ENCODE data around the gene UGT1A8.
"Not testable (repeated sequence)": the region's sequence is repeated elsewhere in the genome, so short reads cannot be mapped to it uniquely, and the experiment has no call there.

Gene UGT1A8

DNA sequence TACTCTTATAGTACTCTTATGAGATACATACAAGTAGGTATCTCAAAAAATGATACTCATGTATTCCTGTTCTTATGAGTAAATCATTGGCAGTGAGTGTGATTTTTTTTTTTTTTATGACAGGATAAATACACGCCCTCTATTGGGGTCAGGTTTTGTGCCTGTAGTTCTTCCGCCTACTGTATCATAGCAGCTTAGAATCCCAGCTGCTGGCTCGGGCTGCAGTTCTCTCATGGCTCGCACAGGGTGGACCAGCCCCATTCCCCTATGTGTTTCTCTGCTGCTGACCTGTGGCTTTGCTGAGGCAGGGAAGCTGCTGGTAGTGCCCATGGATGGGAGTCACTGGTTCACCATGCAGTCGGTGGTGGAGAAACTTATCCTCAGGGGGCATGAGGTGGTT lies at the start of gene UGT1A8:
Gene UGT1A8, plus strand, starts transcription at position 158 of the 400 bp plus-strand sequence. Its CDS starts 75 bp downstream, at position 233.
- H3K4me1 Mint-ChIP-seq, H3K9me3 Mint-ChIP-seq, CTCF ChIA-PET: not testable (repeated sequence)

DNA sequence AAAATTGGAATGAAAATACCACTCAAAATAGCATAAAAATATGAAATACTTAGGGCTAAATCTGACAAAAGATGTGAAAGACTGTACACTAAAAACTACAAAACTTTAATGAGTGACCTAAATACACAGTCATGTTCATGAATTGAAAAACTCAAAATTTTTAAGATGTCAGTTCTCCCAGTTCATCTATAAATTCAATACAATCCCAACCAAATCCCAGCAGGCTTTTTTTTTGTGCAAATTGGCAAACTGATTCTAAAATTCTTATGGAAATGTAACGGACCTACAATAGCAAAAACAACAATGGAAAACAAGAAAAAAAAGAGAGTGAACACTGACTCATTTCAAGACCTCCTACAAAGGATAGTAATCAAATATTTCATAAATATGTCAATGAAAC lies 46.4 kb upstream of the UGT1A8 start:
- CTCF ChIA-PET: no interaction called here
- Mint-ChIP-seq H3K9me3 (no peaks in the 10 kb centered on the region), H3K4me1 (peaks cover under 1% of the 10 kb centered on the region), H3K27me3 (peaks cover 44% of the 10 kb centered on the region), H3K36me3 (no peaks in the 10 kb centered on the region), H3K27ac (no peak overlapping the region), H3K4me3 (no peak overlapping the region)
- no peak for DNase-seq

More for the DNA sequence above, at the start of gene UGT1A8:
- not testable (repeated sequence) for H3K4me3 Mint-ChIP-seq, DNase-seq, H3K27ac Mint-ChIP-seq, H3K36me3 Mint-ChIP-seq
- peaks cover 18% of the 10 kb centered on the region for H3K27me3 Mint-ChIP-seq

DNA sequence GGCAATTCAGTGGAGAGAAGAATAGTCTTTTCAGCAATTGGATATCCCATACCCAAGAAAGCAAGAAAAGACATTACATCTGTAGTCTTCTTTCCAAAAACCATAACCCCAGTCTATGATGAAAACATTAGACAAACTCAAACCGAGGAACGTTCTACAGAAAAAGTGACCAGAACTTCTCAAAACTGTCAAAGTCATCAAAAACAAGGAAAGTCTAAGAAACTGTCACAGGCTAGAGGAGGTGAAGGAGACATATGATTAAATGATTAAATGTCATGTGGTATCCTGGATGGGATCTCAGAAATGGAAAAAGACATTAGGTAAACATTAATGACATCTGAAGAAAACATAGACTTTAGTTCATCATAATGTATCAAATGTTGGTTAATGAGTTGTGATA lies 46.0 kb upstream of the UGT1A8 start:
- CTCF ChIA-PET: no interaction called here
- Mint-ChIP-seq H3K27ac (no peak overlapping the region), H3K9me3 (no peaks in the 10 kb centered on the region), H3K36me3 (no peaks in the 10 kb centered on the region), H3K4me1 (no peaks in the 10 kb centered on the region), H3K4me3 (no peak overlapping the region), H3K27me3 (peaks cover 44% of the 10 kb centered on the region)
- DNase-seq: no peak

DNA sequence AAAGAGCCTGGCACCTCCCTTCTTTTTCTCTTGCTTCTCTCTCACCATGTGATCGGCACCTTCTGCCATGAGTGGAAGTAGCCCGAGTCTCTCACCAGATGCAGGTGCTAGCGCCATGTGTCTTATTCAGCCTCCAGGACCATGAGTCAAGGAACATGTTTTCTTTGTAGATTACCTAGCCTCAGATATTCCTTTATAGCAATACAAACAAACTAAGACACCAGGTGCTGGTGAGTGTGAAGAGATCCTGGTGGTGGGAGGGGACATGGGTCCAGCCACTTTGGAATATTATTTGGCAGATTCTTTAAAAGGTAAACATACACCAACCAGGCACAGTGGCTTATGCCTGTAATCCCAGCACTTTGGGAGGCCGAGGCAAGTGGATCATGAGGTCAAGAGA lies 45.0 kb upstream of the UGT1A8 start:
- Mint-ChIP-seq H3K4me1 (no peaks in the 10 kb centered on the region), H3K9me3 (no peaks in the 10 kb centered on the region), H3K27me3 (peaks cover 42% of the 10 kb centered on the region), H3K36me3 (no peaks in the 10 kb centered on the region), H3K4me3 (no peak overlapping the region), H3K27ac (no peak overlapping the region)
- no peak for DNase-seq
- CTCF ChIA-PET: no interaction called here

DNA sequence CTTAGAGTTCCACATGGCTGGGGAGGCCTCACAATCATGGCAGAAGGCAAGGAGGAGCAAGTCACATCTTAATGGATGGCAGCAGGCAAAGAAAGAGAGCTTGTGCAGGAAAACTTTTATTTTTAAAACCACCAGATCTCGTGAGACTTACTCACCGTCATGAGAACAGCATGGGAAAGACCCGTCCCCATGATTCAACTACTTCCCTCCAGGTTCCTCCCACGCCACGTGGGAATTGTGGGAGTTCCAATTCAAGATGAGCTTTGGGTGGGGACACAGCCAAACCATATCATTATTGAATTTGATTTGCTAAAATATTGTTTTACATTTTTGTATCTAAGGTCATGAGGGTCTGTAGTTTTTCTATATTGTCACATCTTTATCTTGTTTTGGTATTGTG lies 40.1 kb upstream of the UGT1A8 start:
- not testable (repeated sequence) for H3K36me3 Mint-ChIP-seq

DNA sequence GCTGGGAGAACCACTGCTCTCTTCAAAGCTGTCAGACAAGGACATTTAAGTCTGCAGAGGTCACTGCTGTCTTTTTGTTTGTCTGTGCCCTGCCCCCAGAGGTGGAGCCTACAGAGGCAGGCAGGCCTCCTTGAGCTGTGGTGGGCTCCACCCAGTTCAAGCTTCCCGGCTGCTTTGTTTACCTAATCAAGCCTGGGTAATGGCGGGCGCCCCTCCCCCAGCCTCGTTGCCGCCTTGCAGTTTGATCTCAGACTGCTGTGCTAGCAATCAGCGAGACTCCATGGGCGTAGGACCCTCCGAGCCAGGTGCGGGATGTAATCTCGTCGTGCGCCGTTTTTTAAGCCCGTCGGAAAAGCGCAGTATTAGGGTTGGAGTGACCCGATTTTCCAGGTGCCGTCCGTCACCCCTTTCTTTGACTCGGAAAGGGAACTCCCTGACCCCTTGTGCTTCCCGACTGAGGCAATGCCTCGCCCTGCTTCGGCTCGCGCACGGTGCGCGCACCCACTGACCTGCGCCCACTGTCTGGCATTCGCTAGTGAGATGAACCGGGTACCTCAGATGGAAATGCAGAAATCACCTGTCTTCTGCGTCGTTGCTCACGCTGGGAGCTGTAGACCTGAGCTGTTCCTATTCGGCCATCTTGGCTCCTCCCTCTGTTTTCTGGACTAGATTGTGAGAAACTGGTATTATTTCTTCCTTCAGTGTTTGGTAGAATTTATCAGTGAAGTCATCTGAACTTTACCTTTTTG lies 34.0 kb upstream of the UGT1A8 start:
- not testable (repeated sequence) for H3K27ac Mint-ChIP-seq, H3K4me3 Mint-ChIP-seq, H3K4me1 Mint-ChIP-seq, H3K9me3 Mint-ChIP-seq, DNase-seq, H3K36me3 Mint-ChIP-seq
- peaks cover 15% of the 10 kb centered on the region for H3K27me3 Mint-ChIP-seq
- CTCF ChIA-PET: interaction anchor here (1.1 kb wide), 1 partner anchor 28 kb away, joined by 3 read pairs; no protein-coding TSS in a partner anchor

More for the DNA sequence above, 40.1 kb upstream of the UGT1A8 start:
- H3K9me3 Mint-ChIP-seq, DNase-seq, CTCF ChIA-PET, H3K27ac Mint-ChIP-seq, H3K4me1 Mint-ChIP-seq, H3K4me3 Mint-ChIP-seq: not testable (repeated sequence)
- H3K27me3 Mint-ChIP-seq: peaks cover 16% of the 10 kb centered on the region

DNA sequence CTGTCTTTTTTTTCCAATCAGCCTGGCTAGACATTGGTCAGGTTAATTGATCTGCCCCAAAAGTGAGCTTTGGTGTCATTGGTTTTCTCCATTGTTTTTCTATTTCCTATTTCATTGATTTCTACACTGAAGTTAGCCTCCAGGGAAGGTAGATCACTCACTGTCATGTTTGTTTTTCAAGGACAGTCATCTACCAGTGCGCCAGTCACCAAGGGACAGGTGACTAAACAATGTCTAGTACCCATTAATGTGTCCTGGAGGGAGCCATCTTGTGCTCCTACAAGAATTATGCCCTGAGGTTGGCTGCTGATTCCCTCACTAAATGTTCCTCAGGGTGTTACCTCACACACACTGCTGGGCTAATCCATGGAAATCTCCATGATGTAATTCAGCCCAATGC lies 33.2 kb upstream of the UGT1A8 start:
- DNase-seq: no peak
- H3K36me3 Mint-ChIP-seq: no peaks in the 10 kb centered on the region
- H3K4me1 Mint-ChIP-seq: no peaks in the 10 kb centered on the region
- no peaks in the 10 kb centered on the region for H3K9me3 Mint-ChIP-seq
- no peak overlapping the region for H3K27ac Mint-ChIP-seq
- CTCF ChIA-PET: interaction anchor here (1.1 kb wide), 1 partner anchor 27 kb away, joined by 3 read pairs; no protein-coding TSS in a partner anchor
- H3K27me3 Mint-ChIP-seq: peaks cover 15% of the 10 kb centered on the region
- H3K4me3 Mint-ChIP-seq: no peak overlapping the region

DNA sequence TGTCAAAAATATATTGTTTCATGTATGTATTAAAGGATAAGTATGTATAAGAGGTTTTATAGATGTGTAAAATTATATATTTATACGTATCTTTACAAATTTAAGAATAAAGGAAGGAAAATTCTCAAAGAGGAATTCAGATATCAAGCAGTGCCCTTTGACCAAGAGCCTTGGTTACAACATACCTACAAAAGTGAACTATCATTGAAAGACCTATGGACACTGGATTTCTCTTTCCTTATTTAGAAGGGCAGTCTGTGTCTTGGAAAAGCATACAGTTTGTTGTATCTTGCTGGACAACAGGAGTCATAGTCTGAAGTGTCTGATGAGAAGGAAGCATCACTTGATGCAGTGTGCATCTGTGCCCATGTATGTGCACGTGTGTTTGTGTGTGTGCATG lies 29.0 kb upstream of the UGT1A8 start:
- Mint-ChIP-seq H3K9me3 (no peaks in the 10 kb centered on the region), H3K36me3 (no peaks in the 10 kb centered on the region), H3K27me3 (peaks cover 8% of the 10 kb centered on the region), H3K4me3 (no peak overlapping the region), H3K27ac (no peak overlapping the region), H3K4me1 (no peaks in the 10 kb centered on the region)
- no peak for DNase-seq
- CTCF ChIA-PET: no interaction called here

DNA sequence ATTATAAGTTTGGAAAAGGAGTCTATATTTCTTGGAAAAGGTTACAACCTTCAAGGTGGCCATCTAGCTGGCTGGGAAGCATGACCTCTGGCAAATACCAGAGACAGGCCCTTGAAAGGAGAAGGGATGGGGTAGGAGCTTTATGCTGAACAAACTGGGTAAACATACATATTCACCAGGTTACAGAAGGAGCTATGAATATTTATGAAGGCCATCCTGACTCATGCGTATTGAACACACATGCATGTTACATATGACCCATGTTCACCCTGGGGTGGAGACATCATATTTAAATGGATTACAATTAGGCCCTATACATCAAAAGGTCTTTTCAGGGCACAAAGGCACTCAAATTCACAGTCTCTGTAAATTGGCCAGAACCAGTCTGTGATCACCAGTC lies 24.7 kb upstream of the UGT1A8 start:
- H3K4me3 Mint-ChIP-seq, H3K36me3 Mint-ChIP-seq, H3K27me3 Mint-ChIP-seq, H3K9me3 Mint-ChIP-seq, H3K4me1 Mint-ChIP-seq, H3K27ac Mint-ChIP-seq, DNase-seq, CTCF ChIA-PET: not testable (repeated sequence)

DNA sequence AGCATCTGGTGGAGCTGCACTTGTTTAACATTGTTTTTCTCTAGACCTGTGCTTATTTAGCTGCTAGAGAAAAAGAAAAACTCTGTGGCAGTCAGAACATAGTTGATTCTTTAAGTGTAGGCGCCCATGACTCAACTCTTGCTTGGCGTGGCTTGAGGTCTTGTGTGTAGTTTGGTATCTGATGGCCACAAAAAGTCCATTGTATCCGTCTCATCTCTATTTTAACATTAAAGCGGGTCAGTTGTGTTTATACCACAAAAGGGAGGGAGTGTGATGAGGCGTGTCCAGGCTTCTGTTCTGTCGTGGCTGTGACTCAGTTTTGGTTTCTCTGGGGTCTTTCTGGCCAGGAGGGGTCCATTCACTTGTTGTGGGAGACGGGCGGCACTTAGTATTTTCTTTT lies 24.2 kb upstream of the UGT1A8 start:
- CTCF ChIA-PET: no interaction called here
- no peak for DNase-seq
- H3K27ac Mint-ChIP-seq: no peak overlapping the region
- peaks cover 4% of the 10 kb centered on the region for H3K27me3 Mint-ChIP-seq
- H3K4me1 Mint-ChIP-seq: no peaks in the 10 kb centered on the region
- no peaks in the 10 kb centered on the region for H3K36me3 Mint-ChIP-seq
- no peaks in the 10 kb centered on the region for H3K9me3 Mint-ChIP-seq
- no peak overlapping the region for H3K4me3 Mint-ChIP-seq

DNA sequence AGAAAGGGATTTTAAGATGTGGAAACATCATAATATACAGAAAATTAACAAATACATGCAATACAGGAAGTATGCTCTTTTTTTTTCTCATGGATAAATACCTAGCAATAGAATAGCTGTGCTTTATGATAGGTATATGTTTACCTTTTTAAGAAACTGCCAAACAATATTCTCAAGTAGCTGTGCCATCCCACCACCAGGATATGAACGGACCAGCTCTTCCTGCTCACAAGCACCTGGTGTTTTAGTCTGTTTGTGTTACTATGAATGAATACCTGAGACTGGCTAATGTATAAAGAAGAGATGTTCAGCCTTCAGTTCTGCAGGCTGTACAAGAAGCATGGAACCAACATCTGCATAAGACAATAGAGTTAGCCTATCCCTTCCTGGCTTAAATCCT lies 19.9 kb upstream of the UGT1A8 start:
- DNase-seq: no peak
- H3K36me3 Mint-ChIP-seq: no peaks in the 10 kb centered on the region
- CTCF ChIA-PET: no interaction called here
- no peaks in the 10 kb centered on the region for H3K9me3 Mint-ChIP-seq
- H3K27me3 Mint-ChIP-seq: peaks cover 12% of the 10 kb centered on the region
- H3K4me1 Mint-ChIP-seq: no peaks in the 10 kb centered on the region
- H3K27ac Mint-ChIP-seq: no peak overlapping the region
- H3K4me3 Mint-ChIP-seq: no peak overlapping the region

DNA sequence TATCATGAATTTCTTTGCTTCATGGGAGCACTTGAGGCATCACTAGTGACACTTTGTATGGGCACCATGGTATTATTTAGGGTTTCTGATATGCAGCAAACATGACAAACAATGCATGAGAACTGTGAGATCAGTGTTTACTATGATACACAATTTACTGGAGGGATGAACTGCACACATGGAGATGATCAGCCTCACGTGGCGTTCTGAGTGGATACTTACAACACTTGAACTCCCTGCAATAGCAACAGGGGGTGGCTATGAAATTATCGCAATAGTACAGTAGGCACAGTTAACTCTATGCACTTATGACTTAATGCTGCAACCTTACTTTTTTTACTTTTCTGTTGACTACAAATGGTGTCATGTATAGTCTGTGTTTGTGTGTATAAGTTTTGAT lies 18.5 kb upstream of the UGT1A8 start:
- Mint-ChIP-seq H3K36me3 (no peaks in the 10 kb centered on the region), H3K27ac (no peak overlapping the region), H3K4me1 (no peaks in the 10 kb centered on the region), H3K9me3 (no peaks in the 10 kb centered on the region), H3K27me3 (peaks cover 17% of the 10 kb centered on the region), H3K4me3 (no peak overlapping the region)
- no peak for DNase-seq
- CTCF ChIA-PET: no interaction called here

DNA sequence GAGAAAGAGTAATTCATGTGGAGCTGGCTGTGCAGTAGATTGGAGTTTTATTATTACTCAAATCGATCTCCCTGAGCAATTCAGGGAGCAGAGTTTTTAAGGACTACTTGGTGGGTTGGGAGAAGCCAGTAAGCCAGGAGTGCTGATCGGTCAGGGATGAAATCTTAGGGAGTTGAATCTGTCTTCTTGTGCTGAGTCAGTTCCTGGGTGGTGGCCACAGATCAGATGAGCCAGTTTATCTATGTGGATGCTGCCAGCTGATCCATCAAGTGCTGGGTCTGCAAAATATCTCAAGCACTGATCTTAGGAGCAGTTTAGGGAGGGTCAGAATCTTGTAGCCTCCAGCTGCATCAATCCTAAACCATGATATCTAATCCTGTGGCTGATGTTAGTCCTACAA lies 17.0 kb upstream of the UGT1A8 start:
- H3K27ac Mint-ChIP-seq: no peak overlapping the region
- H3K27me3 Mint-ChIP-seq: peaks cover 20% of the 10 kb centered on the region
- CTCF ChIA-PET: no interaction called here
- no peak overlapping the region for H3K4me3 Mint-ChIP-seq
- no peak for DNase-seq
- no peaks in the 10 kb centered on the region for H3K36me3 Mint-ChIP-seq
- H3K4me1 Mint-ChIP-seq: no peaks in the 10 kb centered on the region
- no peaks in the 10 kb centered on the region for H3K9me3 Mint-ChIP-seq

DNA sequence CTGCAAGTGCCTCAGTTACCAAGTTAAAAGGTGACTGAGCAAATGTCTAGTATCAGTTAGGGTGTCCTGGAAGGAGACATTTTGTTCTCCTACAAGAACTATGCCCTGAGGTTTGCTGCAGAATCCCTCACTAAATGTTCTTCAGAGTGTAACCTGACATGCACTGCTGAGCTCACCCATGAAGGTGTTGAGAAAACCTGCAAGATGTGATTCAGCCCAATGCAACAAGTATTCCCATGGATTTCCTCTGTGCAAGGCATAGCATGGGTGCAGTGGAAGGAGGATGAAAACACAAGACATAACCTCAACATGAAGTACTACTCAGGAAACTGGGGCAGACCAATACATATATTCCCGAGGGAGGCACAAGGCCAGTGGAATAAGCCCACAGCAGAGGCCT lies 15.4 kb upstream of the UGT1A8 start:
- H3K27me3 Mint-ChIP-seq: peaks cover 20% of the 10 kb centered on the region
- no peak overlapping the region for H3K4me3 Mint-ChIP-seq
- H3K4me1 Mint-ChIP-seq: no peaks in the 10 kb centered on the region
- H3K36me3 Mint-ChIP-seq: no peaks in the 10 kb centered on the region
- no peak overlapping the region for H3K27ac Mint-ChIP-seq
- DNase-seq: no peak
- CTCF ChIA-PET: no interaction called here
- no peaks in the 10 kb centered on the region for H3K9me3 Mint-ChIP-seq

DNA sequence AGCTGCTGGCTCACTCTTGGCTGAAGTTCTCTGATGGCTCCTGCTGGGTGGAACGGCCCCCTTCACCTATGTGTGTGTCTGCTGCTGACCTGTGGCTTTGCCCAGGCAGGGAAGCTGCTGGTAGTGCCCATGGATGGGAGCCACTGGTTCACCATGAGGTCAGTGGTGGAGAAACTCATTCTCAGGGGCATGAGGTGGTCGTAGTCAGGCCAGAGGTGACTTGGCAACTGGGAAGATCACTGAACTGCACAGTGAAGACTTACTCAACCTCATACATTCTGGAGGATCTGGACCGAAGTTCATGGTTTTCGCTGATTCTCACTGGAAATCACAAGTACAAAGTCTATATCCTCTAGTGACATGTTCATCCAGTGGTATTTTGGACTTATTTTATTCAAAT lies 13.9 kb upstream of the UGT1A8 start:
- CTCF ChIA-PET: no interaction called here
- no peak overlapping the region for H3K27ac Mint-ChIP-seq
- H3K9me3 Mint-ChIP-seq: no peaks in the 10 kb centered on the region
- H3K36me3 Mint-ChIP-seq: no peaks in the 10 kb centered on the region
- no peaks in the 10 kb centered on the region for H3K4me1 Mint-ChIP-seq
- H3K4me3 Mint-ChIP-seq: no peak overlapping the region
- peaks cover 20% of the 10 kb centered on the region for H3K27me3 Mint-ChIP-seq
- no peak for DNase-seq

DNA sequence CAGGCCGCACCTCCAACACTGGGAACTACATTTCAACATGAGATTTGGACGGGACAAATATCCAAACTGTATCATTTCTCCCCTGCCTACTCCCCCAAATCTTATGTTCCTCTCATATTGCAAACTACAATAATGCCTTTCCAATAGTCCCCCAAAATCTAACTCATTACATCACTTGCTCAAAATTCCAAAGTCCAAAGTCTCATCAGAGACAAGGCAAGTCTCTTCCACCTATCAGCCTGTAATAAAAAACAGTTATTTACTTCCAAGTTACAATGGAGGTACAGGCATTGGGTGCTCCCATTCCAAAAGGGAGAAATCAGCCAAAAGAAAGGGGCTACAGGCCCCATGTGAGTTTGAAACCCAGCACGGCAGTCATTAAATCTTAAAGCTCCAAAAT lies 12.6 kb upstream of the UGT1A8 start:
- Mint-ChIP-seq H3K27me3 (peaks cover 25% of the 10 kb centered on the region), H3K4me1 (no peaks in the 10 kb centered on the region), H3K27ac (no peak overlapping the region), H3K4me3 (no peak overlapping the region), H3K9me3 (no peaks in the 10 kb centered on the region), H3K36me3 (no peaks in the 10 kb centered on the region)
- CTCF ChIA-PET: no interaction called here
- DNase-seq: no peak
